ENCODE results near the gene INSR.

Gene INSR

GRCh38 chr19:7293762-7294557, at the start of gene INSR:
INSR (minus strand) TSS chr19:7294414; CDS start chr19:7293891, 523 bp downstream.
- H3K36me3 Mint-ChIP-seq (ENCODE audit: low read depth): no peaks in the 10 kb centered on the region
- no peaks in the 10 kb centered on the region for H3K9me3 Mint-ChIP-seq
- peak within 1 kb of the TSS; percentile 44 for H3K4me3 Mint-ChIP-seq
- peaks cover 38% of the 10 kb centered on the region for H3K27me3 Mint-ChIP-seq (ENCODE audit: low read depth)
- H3K4me1 Mint-ChIP-seq (ENCODE audit: low read depth): peaks cover 3% of the 10 kb centered on the region
- no peak within 1 kb of the TSS for H3K27ac Mint-ChIP-seq

GRCh38 chr19:7342143-7342542, 47.9 kb upstream of the INSR start:
- H3K36me3 Mint-ChIP-seq (ENCODE audit: low read depth): no peaks in the 10 kb centered on the region
- H3K4me3 Mint-ChIP-seq: no peak overlapping the region
- H3K27ac Mint-ChIP-seq: no peak overlapping the region
- no peaks in the 10 kb centered on the region for H3K9me3 Mint-ChIP-seq
- peaks cover 13% of the 10 kb centered on the region for H3K27me3 Mint-ChIP-seq (ENCODE audit: low read depth)
- peaks cover 45% of the 10 kb centered on the region for H3K4me1 Mint-ChIP-seq (ENCODE audit: low read depth)

DNA sequence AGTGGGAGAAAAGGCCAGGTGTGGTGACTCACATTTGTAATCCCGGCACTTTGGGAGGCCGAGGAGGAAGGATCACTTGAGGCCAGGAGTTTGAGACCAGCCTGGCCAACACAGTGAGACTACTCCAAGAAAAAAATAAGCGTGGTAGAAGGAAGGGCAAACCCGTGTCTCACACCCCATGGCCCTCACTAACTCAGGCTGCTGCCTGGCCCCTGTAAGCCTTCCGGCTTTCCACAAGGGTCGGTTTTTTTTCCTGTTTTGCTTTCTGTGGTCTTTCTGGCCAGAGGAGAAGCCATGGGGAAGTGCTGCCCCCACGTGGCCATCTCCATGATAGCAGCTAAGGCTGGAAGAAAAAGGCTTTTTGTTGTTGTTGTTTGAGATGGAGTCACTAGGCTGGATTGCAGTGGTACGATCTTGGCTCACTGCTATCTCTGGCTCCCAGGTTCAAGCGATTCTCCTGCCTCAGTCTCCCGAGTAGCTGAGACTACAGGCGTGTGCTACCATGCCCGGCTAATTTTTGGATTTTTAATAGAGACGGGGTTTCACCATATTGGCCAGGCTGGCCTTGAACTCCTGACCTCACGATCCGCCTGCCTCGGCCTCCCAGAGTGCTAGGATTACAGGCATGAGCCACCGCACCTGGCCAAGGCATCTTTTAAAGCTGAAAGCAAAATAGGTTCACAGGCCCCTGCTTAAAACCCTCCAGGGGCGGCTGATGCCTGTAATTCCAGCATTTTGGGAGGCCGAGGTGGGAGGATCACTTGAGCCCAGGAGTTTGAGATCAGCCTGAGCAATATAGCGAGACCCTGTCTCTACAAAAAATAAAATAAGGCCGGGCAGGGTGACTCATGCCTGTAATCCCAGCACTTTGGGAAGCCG, 47.0 kb upstream of the INSR start:
- Mint-ChIP-seq H3K27ac (peak overlapping the region; percentile 23), H3K4me3 (no peak overlapping the region), H3K9me3 (no peaks in the 10 kb centered on the region), H3K27me3 (ENCODE audit: low read depth) (peaks cover 16% of the 10 kb centered on the region), H3K4me1 (ENCODE audit: low read depth) (peaks cover 42% of the 10 kb centered on the region), H3K36me3 (ENCODE audit: low read depth) (no peaks in the 10 kb centered on the region)

GRCh38 chr19:7337380-7338194, 43.4 kb upstream of the INSR start:
- Mint-ChIP-seq H3K4me1 (ENCODE audit: low read depth) (peaks cover 25% of the 10 kb centered on the region), H3K4me3 (peak overlapping the region; percentile 21), H3K36me3 (ENCODE audit: low read depth) (no peaks in the 10 kb centered on the region), H3K9me3 (no peaks in the 10 kb centered on the region), H3K27ac (peak overlapping the region; percentile 29), H3K27me3 (ENCODE audit: low read depth) (peaks cover 17% of the 10 kb centered on the region)

DNA sequence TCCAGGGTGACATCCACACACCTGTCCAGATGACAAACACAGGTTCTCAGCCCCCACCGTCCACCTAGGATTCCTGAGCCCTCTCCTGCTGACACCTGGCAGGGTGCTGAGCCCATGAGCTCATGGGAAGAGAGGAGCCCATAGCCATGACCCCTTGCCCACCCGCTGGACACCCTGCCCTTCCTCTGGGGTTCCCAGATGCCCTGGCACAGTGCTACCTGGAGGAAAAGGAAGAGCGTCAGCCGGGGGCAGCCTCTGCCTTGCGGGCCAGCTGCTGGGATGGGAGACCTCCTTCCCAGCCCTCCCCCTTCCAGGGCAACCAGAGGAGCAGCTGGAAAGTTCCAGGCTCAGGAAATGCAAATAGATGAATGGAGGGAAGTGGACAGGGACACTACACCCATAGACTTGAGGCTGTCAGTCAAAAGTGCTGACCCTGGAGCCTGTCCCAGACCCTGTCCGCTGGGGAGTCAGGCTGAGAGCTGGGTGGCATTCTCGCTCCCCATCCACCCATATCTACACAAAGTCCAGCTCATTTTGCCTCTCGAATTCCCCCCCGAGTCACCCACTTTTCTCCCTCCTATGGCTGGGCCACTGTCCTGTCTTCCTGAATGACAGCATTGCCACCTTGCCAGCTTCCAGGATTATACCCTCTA, 42.2 kb upstream of the INSR start:
- no peak overlapping the region for H3K4me3 Mint-ChIP-seq
- H3K27me3 Mint-ChIP-seq (ENCODE audit: low read depth): peaks cover 17% of the 10 kb centered on the region
- H3K36me3 Mint-ChIP-seq (ENCODE audit: low read depth): no peaks in the 10 kb centered on the region
- peaks cover 25% of the 10 kb centered on the region for H3K4me1 Mint-ChIP-seq (ENCODE audit: low read depth)
- H3K9me3 Mint-ChIP-seq: no peaks in the 10 kb centered on the region
- no peak overlapping the region for H3K27ac Mint-ChIP-seq

GRCh38 chr19:7333198-7334118, 39.2 kb upstream of the INSR start:
- Mint-ChIP-seq H3K9me3 (no peaks in the 10 kb centered on the region), H3K27me3 (ENCODE audit: low read depth) (peaks cover 8% of the 10 kb centered on the region), H3K27ac (no peak overlapping the region), H3K4me1 (ENCODE audit: low read depth) (peaks cover 18% of the 10 kb centered on the region), H3K4me3 (no peak overlapping the region), H3K36me3 (ENCODE audit: low read depth) (no peaks in the 10 kb centered on the region)

DNA sequence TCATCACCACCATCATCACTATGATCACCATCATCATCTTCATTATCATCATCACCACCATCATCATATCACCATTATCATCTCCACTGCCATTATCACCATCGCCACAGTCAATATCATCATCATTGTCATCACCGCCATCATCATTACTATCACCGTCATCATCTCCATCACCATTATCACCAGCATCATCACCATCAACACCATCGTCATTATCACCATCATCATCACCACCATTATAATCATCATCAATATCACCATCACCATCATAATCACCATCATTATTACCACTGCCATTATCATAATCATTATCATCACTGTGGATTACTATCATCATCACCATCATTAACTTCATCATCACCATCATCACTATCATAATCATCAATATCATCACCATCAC, 37.2 kb upstream of the INSR start:
- H3K36me3 Mint-ChIP-seq (ENCODE audit: low read depth): no peaks in the 10 kb centered on the region
- H3K9me3 Mint-ChIP-seq: no peaks in the 10 kb centered on the region
- H3K27ac Mint-ChIP-seq: no peak overlapping the region
- no peaks in the 10 kb centered on the region for H3K4me1 Mint-ChIP-seq (ENCODE audit: low read depth)
- peaks cover 4% of the 10 kb centered on the region for H3K27me3 Mint-ChIP-seq (ENCODE audit: low read depth)
- H3K4me3 Mint-ChIP-seq: no peak overlapping the region

DNA sequence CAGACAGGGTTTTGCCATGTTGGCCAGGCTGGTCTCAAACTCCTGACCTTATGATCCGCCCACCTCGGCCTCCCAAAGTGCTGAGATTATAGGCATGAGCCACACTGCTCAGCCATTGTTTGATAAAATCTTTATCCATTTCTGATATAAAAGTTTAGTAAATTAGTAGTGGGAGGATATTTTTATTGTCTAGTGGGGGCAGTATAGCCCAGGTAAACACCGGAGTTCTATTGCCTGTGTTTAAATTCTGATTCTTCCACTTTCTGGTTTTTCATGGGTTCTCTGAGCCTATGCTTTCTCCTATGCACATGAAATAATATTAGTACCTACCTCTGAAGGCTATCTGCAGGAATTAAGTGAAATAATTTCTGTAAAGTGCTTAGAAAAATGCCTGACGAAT, 34.4 kb upstream of the INSR start:
- H3K27me3 Mint-ChIP-seq (ENCODE audit: low read depth): no peaks in the 10 kb centered on the region
- H3K27ac Mint-ChIP-seq: no peak overlapping the region
- H3K9me3 Mint-ChIP-seq: no peaks in the 10 kb centered on the region
- H3K4me1 Mint-ChIP-seq (ENCODE audit: low read depth): no peaks in the 10 kb centered on the region
- H3K36me3 Mint-ChIP-seq (ENCODE audit: low read depth): no peaks in the 10 kb centered on the region
- no peak overlapping the region for H3K4me3 Mint-ChIP-seq

- Mint-ChIP-seq H3K36me3 (ENCODE audit: low read depth) (no peaks in the 10 kb centered on the region), H3K27ac (no peak overlapping the region), H3K4me3 (no peak overlapping the region)
Observed at GRCh38 chr19:7327802-7328201, 33.6 kb upstream of the INSR start.

GRCh38 chr19:7326105-7326877, 32.1 kb upstream of the INSR start:
- no peaks in the 10 kb centered on the region for H3K36me3 Mint-ChIP-seq (ENCODE audit: low read depth)
- no peak overlapping the region for H3K4me3 Mint-ChIP-seq
- H3K27me3 Mint-ChIP-seq (ENCODE audit: low read depth): no peaks in the 10 kb centered on the region
- no peaks in the 10 kb centered on the region for H3K4me1 Mint-ChIP-seq (ENCODE audit: low read depth)
- no peak overlapping the region for H3K27ac Mint-ChIP-seq
- no peaks in the 10 kb centered on the region for H3K9me3 Mint-ChIP-seq

More at GRCh38 chr19:7327802-7328201, 33.6 kb upstream of the INSR start:
- Mint-ChIP-seq H3K4me1 (ENCODE audit: low read depth) (no peaks in the 10 kb centered on the region), H3K27me3 (ENCODE audit: low read depth) (no peaks in the 10 kb centered on the region), H3K9me3 (no peaks in the 10 kb centered on the region)

DNA sequence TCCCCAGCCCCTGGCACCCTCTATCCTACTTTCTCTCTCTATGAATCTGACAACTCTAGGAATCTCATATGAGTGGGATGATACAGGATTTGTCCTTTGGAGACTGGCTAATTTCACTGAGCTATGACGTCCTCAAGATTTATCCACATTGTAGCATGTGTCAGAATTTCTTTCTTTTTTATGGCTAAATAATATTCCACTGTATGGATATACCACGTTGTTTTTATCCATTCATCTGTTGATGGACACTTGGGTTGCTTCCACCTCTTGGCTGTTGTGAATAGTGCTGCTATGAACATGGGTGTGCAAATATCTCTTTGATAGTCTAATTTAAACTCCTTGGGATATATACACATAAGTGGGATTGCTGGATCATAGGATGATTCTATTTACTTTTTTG, 24.0 kb upstream of the INSR start:
- no peaks in the 10 kb centered on the region for H3K36me3 Mint-ChIP-seq (ENCODE audit: low read depth)
- peaks cover 9% of the 10 kb centered on the region for H3K9me3 Mint-ChIP-seq
- H3K27me3 Mint-ChIP-seq (ENCODE audit: low read depth): no peaks in the 10 kb centered on the region
- H3K4me1 Mint-ChIP-seq (ENCODE audit: low read depth): no peaks in the 10 kb centered on the region
- H3K27ac Mint-ChIP-seq: no peak overlapping the region
- no peak overlapping the region for H3K4me3 Mint-ChIP-seq

GRCh38 chr19:7312816-7313215, 18.6 kb upstream of the INSR start:
- Mint-ChIP-seq H3K36me3 (ENCODE audit: low read depth) (no peaks in the 10 kb centered on the region), H3K4me1 (ENCODE audit: low read depth) (no peaks in the 10 kb centered on the region), H3K27me3 (ENCODE audit: low read depth) (no peaks in the 10 kb centered on the region), H3K4me3 (no peak overlapping the region), H3K9me3 (peaks cover 2% of the 10 kb centered on the region), H3K27ac (no peak overlapping the region)

- no peaks in the 10 kb centered on the region for H3K36me3 Mint-ChIP-seq (ENCODE audit: low read depth)
- no peak overlapping the region for H3K27ac Mint-ChIP-seq
- no peaks in the 10 kb centered on the region for H3K27me3 Mint-ChIP-seq (ENCODE audit: low read depth)
- no peaks in the 10 kb centered on the region for H3K4me1 Mint-ChIP-seq (ENCODE audit: low read depth)
- H3K4me3 Mint-ChIP-seq: no peak overlapping the region
- no peaks in the 10 kb centered on the region for H3K9me3 Mint-ChIP-seq
Observed at GRCh38 chr19:7311911-7312310, 17.7 kb upstream of the INSR start.

Measured in T-helper 1 cell treated with Interleukin-12 subunit alpha and Interleukin-12 subunit beta and Interleukin-4 antibody, amounts not matched to agents 30 μg/mL and 1 μg/mL, for 36 hours (primary cell).